Choroid plexus epithelial cell (primary cell): ENCODE measurements around the gene KIAA1671.

ENCODE experiments used
- DNase-seq: peaks from one replicate; pipeline ENCODE4 v3.0.0-alpha.2; 2010; ENCODE audit warnings: low read depth
- H3K4me3 ChIP-seq: 2 replicates; pipeline ENCODE4 v1.5.1; 2011; ENCODE audit warnings: low read depth, mild to moderate bottlenecking, control low read depth, low read length, moderate library complexity
- TF ChIP-seq, protein P1 (sequence below): conservative IDR thresholded peaks from 2 replicates; pipeline ENCODE4 v1.5.1; 2011; ENCODE audit warnings: low read depth, mild to moderate bottlenecking, control low read depth, inconsistent platforms, low read length, moderate library complexity

KIAA1671 gene

DNA sequence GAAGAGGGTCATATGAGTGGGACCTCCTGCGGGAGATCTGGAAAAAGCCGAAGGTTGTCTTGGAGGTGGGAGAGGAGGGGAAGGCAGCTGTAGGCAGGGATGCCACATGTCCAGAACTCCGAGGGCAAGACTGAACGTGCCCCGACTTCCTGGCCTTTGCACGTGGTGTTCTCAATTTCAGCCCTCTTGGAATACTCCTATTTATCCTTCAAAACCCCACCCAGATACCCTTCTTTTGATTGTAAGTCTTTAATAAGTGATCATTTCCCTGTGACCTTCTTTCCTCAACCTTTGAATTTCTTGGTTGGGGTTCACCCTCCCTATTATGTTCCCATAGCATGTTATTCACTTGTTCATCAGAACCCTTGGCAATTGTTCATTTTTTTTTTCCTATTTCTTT, 151.9 kb downstream of the KIAA1671 start:
- TF ChIP-seq, protein P1, sequence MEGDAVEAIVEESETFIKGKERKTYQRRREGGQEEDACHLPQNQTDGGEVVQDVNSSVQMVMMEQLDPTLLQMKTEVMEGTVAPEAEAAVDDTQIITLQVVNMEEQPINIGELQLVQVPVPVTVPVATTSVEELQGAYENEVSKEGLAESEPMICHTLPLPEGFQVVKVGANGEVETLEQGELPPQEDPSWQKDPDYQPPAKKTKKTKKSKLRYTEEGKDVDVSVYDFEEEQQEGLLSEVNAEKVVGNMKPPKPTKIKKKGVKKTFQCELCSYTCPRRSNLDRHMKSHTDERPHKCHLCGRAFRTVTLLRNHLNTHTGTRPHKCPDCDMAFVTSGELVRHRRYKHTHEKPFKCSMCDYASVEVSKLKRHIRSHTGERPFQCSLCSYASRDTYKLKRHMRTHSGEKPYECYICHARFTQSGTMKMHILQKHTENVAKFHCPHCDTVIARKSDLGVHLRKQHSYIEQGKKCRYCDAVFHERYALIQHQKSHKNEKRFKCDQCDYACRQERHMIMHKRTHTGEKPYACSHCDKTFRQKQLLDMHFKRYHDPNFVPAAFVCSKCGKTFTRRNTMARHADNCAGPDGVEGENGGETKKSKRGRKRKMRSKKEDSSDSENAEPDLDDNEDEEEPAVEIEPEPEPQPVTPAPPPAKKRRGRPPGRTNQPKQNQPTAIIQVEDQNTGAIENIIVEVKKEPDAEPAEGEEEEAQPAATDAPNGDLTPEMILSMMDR, result no peak
- H3K4me3 ChIP-seq, result no peak overlapping the region
- no peak for DNase-seq

DNA sequence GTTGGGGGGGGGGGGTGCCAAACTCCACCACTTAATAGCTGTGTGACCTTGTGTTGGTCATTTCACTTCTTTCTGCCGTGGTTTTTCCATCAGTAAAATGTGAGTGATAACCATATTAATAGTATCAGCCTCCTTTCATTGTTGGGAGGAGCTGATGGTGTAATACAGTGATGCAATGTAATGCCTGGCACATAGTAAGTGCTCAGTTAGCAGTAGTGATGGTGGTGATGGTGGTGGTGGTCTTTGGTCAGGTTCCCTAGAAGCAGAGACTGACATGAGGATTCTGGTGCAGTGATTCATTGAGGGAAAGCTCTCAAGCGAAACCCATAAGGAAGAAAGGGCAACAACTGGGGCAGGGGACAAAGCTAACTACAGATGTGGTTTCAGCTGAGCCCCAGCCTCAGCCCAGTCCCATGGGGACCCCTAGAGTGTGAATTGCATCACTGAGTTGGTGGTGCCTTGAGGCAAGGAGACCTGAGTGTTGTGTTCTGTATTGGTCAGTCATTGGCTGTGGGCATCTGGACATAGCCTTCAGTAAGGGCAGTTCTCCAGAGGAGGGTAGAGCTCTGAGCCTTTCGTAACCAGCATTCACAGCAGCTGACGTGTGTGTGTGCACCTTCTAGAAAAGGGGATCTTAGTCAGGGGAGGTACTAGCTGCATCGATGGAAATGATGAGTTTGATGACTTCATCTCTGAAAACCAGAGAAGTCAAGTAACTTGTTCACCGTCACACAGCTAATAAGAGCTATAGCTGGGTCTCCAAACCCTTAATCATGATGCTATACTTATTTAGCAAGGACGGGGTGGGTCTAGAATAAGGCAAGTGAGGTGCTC, 153.5 kb downstream of the KIAA1671 start:
- DNase-seq, result no peak
- H3K4me3 ChIP-seq, result no peak overlapping the region
- TF ChIP-seq, protein P1, result no peak

DNA sequence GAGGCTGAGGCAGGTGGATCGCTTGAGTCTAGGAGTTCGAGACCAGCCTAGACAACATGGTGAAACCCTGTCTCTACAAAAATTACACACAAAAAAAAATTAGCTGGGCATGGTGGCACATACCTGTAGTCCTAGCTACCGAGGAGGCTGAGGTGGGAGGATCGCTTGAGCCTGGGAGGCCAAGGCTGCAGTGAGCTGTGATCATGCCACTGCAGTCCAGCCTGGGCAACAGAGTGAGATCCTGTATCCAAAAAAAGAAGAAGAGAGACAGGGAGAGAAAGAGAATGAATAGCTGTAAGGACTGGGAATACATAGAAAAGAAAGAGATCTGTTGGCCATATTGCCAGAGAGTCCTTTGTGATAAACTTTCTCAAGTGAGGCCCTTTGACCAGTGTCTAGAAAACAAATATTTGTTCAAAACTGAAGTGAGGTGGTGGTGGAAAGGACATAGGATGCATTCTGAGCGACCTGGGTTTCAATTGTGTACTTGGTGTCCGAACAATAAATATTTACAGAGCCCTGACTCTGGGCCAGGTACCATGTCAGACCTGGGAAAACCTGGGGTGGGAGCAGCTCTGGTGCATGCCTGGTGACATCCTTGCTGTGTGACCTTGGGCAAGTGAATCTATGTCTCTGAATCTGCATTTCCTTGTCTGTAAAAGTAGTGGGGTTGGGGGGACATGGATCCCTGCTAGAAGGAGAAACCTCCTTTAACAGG, 157.5 kb downstream of the KIAA1671 start:
- TF ChIP-seq, protein P1, result no peak
- no peak overlapping the region for H3K4me3 ChIP-seq
- no peak for DNase-seq

DNA sequence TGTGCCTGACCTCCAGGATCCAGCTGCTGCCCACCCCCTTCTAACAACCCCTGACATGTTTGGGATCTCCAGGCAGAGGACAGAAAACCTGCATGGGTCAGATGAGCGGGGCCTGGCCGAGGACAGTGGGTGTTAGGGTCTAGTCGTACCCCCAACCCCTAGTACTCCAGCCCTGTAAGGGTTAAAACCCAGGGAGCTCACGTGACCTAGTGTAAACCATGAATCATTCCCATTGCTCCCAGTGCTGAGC, 158.0 kb downstream of the KIAA1671 start:
- DNase-seq, result no peak
- TF ChIP-seq, protein P1, result no peak
- no peak overlapping the region for H3K4me3 ChIP-seq

DNA sequence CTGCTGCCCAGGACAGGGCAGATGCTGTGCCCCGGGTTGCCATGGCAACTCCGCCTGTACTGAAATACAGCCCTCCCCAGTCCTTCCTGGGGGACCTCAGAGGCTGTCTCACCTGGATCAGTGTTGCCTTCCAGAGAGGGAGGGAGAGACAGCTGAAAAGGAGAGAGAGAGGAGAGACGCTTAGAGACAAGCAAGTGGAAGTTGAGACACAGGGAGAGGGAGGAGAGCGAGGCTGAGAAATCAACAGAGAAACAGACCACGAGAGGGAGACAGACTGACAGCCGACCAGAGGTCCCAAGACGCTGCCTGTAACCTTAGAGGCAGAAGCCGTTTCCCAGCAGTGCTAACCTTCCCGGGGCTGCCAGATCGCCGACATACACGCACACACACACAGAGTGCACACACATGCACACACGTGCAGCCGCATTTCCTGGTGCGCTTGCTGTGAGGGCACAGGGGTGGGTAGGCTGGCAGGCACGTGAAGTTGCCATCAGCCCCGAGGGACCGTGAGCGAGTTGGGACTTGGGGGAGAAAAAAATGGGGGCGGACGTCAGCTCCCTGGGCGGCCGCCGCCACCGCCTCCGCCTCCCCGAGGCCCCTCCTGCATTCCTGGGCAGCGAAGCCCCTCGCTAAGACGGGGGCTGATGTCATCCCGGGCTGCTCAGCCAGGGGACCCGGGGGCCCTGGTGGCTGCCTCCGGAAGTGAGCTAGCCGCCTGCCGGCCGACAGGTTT, 158.5 kb downstream of the KIAA1671 start:
- peak; percentile 89 for DNase-seq
- H3K4me3 ChIP-seq, result peak overlapping the region; percentile 47
- TF ChIP-seq, protein P1, result peak; percentile 78

DNA sequence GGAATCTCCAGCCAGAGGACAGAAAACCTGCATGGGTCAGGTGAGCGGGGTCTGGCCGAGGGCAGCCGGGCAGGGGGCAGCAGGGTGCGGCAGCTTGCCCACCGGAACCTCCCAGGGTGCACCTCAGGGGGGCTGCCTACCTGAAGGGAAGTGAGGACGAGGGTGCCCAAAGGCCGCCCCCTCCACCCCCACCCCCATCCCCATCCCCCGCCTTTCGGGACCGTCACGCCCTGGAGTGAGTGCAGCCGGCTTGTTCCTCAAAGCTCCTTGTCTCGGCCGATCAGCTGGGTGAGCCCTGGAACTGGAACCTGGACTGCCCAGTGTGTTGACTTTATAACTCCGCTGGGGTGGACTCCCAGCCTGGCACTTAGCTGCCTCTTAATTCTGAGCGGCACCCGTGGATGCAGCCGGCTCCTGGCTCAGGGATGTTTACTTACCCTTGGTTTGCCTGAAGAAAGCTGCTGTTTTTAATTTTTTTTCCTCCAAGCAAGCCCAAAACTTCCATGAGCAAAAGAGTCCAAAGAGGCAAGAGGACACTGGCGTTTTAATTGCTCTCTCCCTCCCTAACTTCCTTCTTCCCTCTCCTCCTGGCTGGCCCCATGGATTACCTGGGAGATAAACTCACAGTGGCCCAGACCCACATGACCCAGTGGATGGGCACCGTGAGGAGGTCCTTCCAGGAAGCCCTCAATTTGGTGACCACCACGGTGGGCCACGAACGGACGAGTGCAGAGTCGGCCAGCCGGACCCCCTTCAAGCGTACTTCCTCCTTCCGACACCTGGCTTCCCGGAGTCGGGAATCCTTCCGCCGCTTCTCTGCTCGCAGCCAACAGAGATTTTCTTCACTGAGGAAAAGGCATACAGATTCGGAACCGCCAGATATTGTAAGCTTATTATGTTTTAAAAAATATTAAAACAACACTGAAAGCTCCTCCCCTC, 159.3 kb downstream of the KIAA1671 start:
- peak overlapping the region; percentile 47 for H3K4me3 ChIP-seq

More for the DNA sequence above, 159.3 kb downstream of the KIAA1671 start:
- TF ChIP-seq, protein P1, result no peak
- DNase-seq, result no peak
